ENCODE results near the gene TBX2.

TBX2 gene

GRCh38 chr17:61403801-61404662 is 4.4 kb downstream of the TBX2 start:
- peak overlapping the region; percentile 86 for H3K4me3 ChIP-seq (ENCODE audit: control insufficient read depth, low read depth, low read length)
- no peak for TF ChIP-seq CTCF (conservative IDR thresholded peaks at IDR 0.05; ENCODE audit: control insufficient read depth, insufficient read depth, low read depth, low read length)
- no peak for DNase-seq (ENCODE audit: low read depth)

GRCh38 chr17:61404663-61404912 is 4.9 kb downstream of the TBX2 start:
- peak overlapping the region; percentile 86 for H3K4me3 ChIP-seq (ENCODE audit: control insufficient read depth, low read depth, low read length)
- no peak for DNase-seq (ENCODE audit: low read depth)
- no peak for TF ChIP-seq CTCF (conservative IDR thresholded peaks at IDR 0.05; ENCODE audit: control insufficient read depth, insufficient read depth, low read depth, low read length)

- no peak for TF ChIP-seq CTCF (conservative IDR thresholded peaks at IDR 0.05; ENCODE audit: control insufficient read depth, insufficient read depth, low read depth, low read length)
- no peak overlapping the region for H3K4me3 ChIP-seq (ENCODE audit: control insufficient read depth, low read depth, low read length)
- DNase-seq (ENCODE audit: low read depth) = no peak
These were observed 5.5 kb downstream of the TBX2 start for GRCh38 chr17:61404913-61405685.

- no peak for DNase-seq (ENCODE audit: low read depth)
- TF ChIP-seq CTCF (conservative IDR thresholded peaks at IDR 0.05; ENCODE audit: control insufficient read depth, insufficient read depth, low read depth, low read length) = no peak
- no peak overlapping the region for H3K4me3 ChIP-seq (ENCODE audit: control insufficient read depth, low read depth, low read length)
These were observed 6.3 kb downstream of the TBX2 start for GRCh38 chr17:61405686-61406536.

GRCh38 chr17:61406537-61406845 is 6.8 kb downstream of the TBX2 start:
- TF ChIP-seq CTCF (conservative IDR thresholded peaks at IDR 0.05; ENCODE audit: control insufficient read depth, insufficient read depth, low read depth, low read length) = no peak
- H3K4me3 ChIP-seq (ENCODE audit: control insufficient read depth, low read depth, low read length) = no peak overlapping the region
- DNase-seq (ENCODE audit: low read depth) = no peak

- no peak for TF ChIP-seq CTCF (conservative IDR thresholded peaks at IDR 0.05; ENCODE audit: control insufficient read depth, insufficient read depth, low read depth, low read length)
- no peak for DNase-seq (ENCODE audit: low read depth)
- no peak overlapping the region for H3K4me3 ChIP-seq (ENCODE audit: control insufficient read depth, low read depth, low read length)
These were observed 7.6 kb downstream of the TBX2 start for GRCh38 chr17:61406971-61407911.
